ENCODE measurements around the gene TMEM255A.
"Not testable (repeated sequence)": the region's sequence is repeated elsewhere in the genome, so short reads cannot be mapped to it uniquely, and the experiment has no call there.

The TMEM255A gene

GRCh38 chrX:120310861-120311726, at the start of gene TMEM255A:
Gene TMEM255A, minus strand, starts transcription at chrX:120311461. Its CDS starts 152 bp downstream, at chrX:120311309.
- DNase-seq: no peak

GRCh38 chrX:120358737-120359456, 47.6 kb upstream of the TMEM255A start:
- no peak for DNase-seq

GRCh38 chrX:120357186-120357585, 45.9 kb upstream of the TMEM255A start:
- no peak for DNase-seq

GRCh38 chrX:120356084-120356483, 44.8 kb upstream of the TMEM255A start:
- no peak for DNase-seq

DNA sequence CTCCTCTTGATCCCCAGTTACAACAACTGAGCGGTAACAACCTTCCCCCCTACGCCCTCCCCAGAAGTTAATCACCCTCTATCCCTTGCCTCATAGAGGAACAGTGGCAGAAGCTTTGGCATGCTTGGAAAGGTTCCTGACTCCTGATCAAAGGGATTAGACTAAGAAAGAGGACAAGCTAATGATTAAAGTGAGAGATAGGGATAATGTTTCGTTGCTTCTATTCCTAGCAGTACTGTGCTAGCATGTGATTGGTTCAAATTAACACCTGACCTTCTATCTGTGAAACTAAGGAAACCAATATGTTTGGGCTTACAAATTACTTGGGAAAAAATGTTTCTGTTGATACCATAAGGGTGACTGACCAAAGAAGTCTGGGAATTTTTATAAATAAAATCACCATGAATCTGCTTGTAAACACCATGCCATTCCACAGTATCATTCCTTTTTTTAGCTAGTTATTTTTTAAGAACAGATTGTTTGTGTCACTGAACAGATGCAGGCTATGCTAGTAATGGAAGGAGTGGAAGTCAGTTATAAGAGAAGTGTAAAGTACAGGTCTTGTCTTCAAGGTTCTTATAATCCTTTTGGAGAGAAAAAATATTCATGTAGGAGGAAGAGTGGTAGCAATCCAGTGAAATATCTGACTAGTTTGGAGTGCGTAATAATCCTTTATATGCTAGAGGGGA, 39.3 kb upstream of the TMEM255A start:
- no peak for DNase-seq

GRCh38 chrX:120344566-120344965, 33.3 kb upstream of the TMEM255A start:
- not testable (repeated sequence) for DNase-seq

GRCh38 chrX:120336899-120337298, 25.6 kb upstream of the TMEM255A start:
- no peak for DNase-seq

- DNase-seq: no peak
Observed at GRCh38 chrX:120335289-120335688, 24.0 kb upstream of the TMEM255A start.

DNA sequence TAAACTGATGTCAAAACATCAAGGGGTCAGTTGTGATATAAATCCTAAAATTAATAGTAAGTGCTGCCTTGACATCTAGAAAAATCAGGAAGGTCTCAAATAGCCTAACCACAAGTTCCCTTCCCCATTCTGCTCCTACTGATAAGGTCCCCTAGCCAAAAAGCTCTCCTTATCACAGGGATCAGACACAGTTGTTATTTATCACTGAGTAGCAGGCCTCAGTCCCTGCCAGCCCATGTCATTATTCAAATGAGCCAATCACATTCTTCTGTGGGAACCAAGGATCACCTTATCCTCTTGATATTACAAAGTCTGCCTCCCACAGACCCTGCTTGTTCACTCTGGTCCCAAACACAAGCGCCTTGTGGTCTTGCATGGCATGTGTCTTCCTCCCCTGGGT, 23.3 kb upstream of the TMEM255A start:
- DNase-seq: no peak

GRCh38 chrX:120334151-120334550, 22.9 kb upstream of the TMEM255A start:
- DNase-seq: no peak

DNA sequence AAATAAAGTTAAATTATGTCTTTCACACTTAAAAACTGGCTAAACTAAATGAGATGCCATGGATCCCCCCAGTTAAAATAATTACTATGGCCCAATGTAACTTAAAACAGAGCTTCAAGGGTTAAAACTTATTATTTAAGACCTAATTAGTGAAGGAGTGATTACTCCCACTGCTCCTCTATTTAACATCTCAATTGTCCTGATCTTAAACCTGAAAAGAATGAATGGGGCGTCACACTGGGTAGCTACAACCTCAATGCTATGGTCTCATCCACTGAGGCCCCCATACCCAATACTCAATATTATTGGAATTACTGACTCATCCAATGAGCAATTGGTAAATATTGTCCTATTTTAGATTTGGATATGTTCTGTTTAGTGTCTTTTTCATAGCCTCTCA, 21.1 kb upstream of the TMEM255A start:
- no peak for DNase-seq

DNA sequence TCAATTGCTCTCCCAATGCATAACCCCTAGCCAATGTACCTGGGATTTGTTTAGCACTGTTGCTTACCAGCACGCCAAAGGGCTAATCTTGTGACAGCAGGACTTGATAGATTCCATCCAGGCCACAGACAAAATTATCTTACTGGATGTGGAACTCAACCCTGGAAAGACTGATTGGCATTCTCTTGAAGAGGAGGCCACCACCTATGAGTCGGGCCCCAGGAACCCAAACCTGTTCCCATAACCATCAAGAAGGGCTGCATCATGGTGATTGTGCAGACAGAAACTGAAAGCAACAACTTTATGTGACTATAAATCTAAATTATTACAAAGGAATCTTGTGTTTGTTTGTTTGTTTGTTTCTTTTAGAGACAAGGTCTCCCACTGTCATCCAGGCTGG, 19.9 kb upstream of the TMEM255A start:
- DNase-seq: no peak

- no peak for DNase-seq
Observed at GRCh38 chrX:120321520-120322281, 10.4 kb upstream of the TMEM255A start.

GRCh38 chrX:120318411-120318810, 7.2 kb upstream of the TMEM255A start:
- DNase-seq: no peak

- DNase-seq: no peak
Observed at GRCh38 chrX:120316587-120317283, 5.5 kb upstream of the TMEM255A start.

- DNase-seq: no peak
Observed at GRCh38 chrX:120315776-120316175, 4.5 kb upstream of the TMEM255A start.

- DNase-seq: no peak
Observed at GRCh38 chrX:120311727-120312063, 434 bp upstream of the TMEM255A start.

GRCh38 chrX:120309873-120310705, 1.2 kb downstream of the TMEM255A start:
- no peak for DNase-seq

DNA sequence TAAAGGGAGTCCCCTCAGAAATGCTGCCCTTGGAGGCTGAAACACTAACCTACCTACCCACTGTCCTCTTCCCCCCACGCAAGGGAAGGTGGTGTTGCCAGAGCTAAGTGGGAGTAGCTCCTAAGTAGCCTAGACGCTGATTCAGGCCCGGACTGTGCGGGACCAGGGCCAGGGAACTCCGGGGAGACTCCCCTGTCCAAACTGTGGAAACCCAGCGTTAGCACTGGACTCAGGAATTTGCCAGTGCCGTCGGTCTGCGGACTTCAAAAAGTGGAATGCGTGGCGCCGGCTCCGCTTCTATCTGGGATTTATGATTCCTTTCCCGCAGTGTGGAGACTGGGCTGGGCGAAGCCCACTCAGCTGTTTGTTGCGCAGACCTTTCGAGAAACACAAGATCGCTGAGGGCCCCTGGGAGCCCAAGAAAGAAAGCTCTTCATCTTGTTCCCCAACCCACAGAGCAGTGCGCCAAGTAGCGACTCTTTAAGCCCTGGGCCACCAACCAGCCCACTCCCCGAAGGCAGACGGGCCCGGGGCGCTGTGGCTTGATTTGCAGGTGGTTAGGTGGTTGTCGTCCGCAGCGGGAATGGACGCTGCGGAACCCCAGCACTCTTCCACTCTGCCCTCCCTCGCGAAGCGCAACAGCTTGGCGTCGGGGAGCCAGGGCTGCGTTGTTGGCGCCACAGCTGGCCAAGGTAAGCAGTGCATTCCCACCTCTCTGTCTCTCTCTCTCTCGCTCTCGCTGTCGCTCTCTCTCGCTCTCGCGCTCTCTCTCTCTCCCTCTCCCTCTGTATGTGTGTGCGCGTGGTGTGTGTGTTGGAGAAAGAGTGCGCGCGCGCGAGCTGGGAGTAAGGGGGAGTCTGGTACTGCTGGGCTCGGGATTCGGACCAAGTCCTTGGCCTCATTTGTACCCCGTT, 2.0 kb downstream of the TMEM255A start:
- peak; percentile 59 for DNase-seq

GRCh38 chrX:120308558-120308957, 2.7 kb downstream of the TMEM255A start:
- DNase-seq: no peak

Data from right forelimb (tissue), 1 donor.